NOMO-1 treated with DMSO at 0.1 percent for 48 hours (cell line): ENCODE data around the gene SESN2.
A peak's percentile ranks its signal among the peaks of the same experiment; 100 is the strongest.
"Not testable (repeated sequence)": the region's sequence is repeated elsewhere in the genome, so short reads cannot be mapped to it uniquely, and the experiment has no call there.

Source experiments
- DNase-seq: peaks from one replicate; lab custom pipeline; 2025; ENCODE audit not compliant: unreplicated experiment; lab: John Stamatoyannopoulos, UW

The SESN2 gene

GRCh38 chr1:28326984-28327383 lies 67.7 kb downstream of the SESN2 start:
- DNase-seq = peak; percentile 25

GRCh38 chr1:28327431-28327830 lies 68.1 kb downstream of the SESN2 start:
- not testable (repeated sequence) for DNase-seq

GRCh38 chr1:28328228-28328648 lies 68.9 kb downstream of the SESN2 start:
- DNase-seq = no peak

- DNase-seq = peak; percentile 31
These were observed 70.3 kb downstream of the SESN2 start for GRCh38 chr1:28329395-28330153.
